GM18511 (cell line): ENCODE measurements around the gene OR1I1.
"Not testable (repeated sequence)": the region's sequence is repeated elsewhere in the genome, so short reads cannot be mapped to it uniquely, and the experiment has no call there.

Experiments used
- ATAC-seq: cut with Tn5 transposase; IDR thresholded peaks from one replicate; pipeline ENCODE4 v1.9.1; 2021; ENCODE audit warnings: mild to moderate bottlenecking, moderate library complexity; ENCODE audit not compliant: unreplicated experiment

Gene OR1I1

GRCh38 chr19:15097980-15098379 is 16.0 kb downstream of the OR1I1 start:
- ATAC-seq: not testable (repeated sequence)

GRCh38 chr19:15098460-15098859 is 16.4 kb downstream of the OR1I1 start:
- ATAC-seq: no peak

- ATAC-seq: no peak
These were observed 17.1 kb downstream of the OR1I1 start for GRCh38 chr19:15099017-15099582.

GRCh38 chr19:15101479-15102082 is 19.6 kb downstream of the OR1I1 start:
- no peak for ATAC-seq

DNA sequence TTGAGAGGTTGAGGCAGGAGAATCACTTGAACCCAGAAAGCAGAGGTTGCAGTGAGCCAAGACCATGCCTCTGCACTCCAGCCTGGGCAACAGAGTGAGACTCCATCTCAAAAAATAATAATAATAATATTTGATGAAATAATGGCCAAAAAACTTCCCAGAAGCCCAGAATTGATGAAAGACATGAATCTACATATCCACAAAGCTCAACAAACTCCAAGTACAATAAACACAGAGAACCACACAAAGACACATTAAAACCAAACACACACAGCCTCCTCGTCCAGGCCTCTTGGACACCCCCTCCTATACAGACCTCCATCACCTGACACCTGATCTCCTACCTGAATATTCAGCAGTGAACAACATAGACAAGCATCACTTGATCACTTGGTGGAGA is 22.0 kb downstream of the OR1I1 start:
- no peak for ATAC-seq

- ATAC-seq: no peak
These were observed 22.4 kb downstream of the OR1I1 start for GRCh38 chr19:15104411-15104810.

GRCh38 chr19:15105044-15105443 is 23.0 kb downstream of the OR1I1 start:
- no peak for ATAC-seq

DNA sequence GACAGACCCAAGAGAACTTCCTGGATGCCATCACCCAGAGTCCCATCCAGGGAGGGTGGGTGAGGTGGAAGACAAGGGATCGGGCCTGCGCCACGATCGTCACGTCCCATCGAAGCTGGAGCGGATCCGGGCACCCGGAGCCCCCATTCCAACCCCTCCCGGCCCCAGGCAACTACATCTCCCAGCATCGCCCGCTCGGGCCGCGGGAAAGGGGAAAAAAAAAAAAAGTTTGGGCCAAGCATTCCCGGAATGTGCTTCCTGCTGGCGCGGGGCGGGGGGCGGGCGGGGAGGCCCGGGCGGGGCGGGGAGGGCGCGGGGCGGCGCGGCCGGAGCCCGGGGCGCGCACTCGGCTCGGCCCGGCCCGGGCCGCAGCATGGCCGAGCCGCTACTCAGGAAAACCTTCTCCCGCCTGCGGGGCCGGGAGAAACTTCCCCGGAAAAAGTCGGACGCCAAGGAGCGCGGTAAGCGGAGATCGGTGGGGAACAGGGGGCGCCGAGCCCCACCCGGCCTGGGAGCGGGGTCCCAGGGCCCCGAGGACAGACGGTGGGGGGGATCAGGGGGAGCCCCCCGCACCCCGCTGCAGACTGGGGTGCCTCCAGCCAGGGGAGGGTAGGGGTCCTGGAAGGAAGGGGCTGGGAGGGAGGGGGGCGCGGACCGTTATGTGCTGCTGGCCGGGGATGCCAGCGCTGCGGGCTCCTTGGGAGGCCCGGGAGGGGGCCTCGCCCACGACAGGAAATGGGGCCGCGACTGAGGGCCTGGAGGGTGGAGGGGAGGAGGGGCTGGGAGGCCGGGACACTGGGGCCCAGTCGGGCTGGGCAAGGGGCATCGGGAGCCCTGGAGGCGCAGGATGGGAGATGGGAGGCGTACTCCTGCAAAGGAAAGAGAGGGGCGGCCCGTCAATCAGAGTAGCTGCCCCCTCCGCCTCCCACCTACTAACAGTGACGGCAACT is 25.3 kb downstream of the OR1I1 start, which contains the start of gene SYDE1:
SYDE1 (plus strand) TSS at position 341 of the 950 bp plus-strand sequence; CDS start at position 374, 33 bp downstream.
- no peak for ATAC-seq

- ATAC-seq: no peak
These were observed 26.3 kb downstream of the OR1I1 start for GRCh38 chr19:15108145-15108844.

DNA sequence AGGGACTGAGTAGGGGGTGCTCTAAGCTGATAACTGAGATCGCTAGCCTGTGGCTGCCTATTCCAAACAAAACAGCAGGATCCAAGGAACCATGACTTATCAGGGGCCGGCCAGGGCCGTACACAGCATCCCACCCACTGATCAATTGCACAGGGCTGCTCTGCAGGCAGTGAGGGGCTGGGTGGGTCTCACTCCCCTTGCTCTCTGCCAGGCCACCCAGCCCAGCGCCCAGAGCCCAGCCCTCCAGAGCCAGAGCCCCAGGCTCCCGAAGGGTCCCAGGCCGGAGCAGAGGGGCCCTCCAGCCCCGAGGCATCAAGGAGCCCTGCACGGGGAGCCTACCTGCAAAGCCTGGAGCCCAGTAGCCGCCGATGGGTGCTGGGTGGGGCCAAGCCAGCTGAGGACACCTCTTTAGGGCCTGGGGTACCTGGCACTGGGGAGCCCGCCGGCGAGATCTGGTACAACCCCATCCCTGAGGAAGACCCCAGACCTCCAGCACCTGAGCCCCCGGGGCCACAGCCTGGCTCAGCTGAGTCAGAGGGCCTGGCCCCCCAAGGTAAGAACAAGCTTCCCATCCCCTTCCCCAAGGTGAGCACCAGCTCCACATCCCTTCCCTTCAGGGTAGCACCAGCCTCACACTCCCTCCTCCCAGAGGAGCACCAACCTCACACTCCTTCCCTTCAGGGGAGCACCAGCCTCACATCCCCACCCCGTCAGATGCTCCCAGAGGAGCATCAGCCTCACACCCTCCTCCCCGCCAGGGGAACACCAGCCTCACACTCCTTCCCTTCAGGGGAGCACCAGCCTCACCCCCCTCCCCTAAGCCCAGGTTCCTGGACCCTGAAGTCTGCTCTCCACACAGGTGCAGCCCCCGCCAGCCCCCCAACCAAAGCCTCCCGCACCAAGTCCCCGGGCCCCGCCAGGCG is 27.1 kb downstream of the OR1I1 start:
- no peak for ATAC-seq

GRCh38 chr19:15109768-15110417 is 27.9 kb downstream of the OR1I1 start:
- no peak for ATAC-seq

DNA sequence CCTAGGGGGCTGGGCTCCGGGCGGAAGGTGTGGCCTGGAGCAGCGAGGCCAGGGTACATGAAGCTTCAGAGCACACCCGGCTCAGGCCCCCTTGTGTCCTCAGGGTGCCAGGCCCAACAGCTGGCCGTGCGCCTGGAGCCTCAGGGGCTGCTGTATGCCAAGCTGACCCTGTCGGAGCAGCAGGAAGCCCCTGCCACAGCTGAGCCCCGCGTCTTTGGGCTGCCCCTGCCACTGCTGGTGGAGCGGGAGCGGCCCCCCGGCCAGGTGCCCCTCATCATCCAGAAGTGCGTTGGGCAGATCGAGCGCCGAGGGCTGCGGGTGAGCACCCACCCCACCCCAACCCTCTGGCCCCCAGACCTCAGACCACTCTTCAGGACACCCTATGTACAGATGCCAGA is 28.4 kb downstream of the OR1I1 start:
- no peak for ATAC-seq

DNA sequence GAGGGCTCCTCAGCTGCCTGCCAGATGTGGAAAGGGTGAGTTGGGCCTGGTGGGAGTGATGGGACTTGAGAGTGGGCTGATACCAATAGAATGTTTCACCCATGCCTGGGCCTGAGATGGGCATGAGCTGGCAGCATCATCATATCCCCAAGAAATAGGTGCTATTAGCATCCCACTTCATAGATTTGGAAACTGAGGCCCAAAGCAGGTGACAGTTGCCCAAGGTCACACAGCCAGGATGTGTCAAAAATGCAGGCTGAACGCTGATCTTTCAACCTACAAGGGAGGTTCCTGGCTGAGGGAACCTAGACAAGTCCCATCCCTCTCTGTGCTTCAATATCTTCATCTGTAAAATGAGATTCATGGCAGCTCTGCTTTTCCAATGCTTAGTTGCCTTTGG is 29.7 kb downstream of the OR1I1 start:
- ATAC-seq: no peak

DNA sequence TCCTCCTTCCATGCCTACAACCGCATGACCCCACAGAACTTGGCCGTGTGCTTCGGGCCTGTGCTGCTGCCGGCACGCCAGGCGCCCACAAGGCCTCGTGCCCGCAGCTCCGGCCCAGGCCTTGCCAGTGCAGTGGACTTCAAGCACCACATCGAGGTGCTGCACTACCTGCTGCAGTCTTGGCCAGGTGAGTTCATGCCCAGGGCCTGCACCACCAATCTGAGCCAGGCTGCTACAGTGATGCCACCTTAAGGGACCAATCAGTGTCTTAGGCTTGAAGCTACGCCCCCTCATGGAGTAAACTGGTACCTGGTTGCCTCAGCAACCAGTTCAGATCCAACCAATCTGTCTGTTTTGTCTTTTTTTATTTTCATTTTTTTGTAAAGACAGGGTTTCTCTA is 30.4 kb downstream of the OR1I1 start:
- ATAC-seq: no peak

DNA sequence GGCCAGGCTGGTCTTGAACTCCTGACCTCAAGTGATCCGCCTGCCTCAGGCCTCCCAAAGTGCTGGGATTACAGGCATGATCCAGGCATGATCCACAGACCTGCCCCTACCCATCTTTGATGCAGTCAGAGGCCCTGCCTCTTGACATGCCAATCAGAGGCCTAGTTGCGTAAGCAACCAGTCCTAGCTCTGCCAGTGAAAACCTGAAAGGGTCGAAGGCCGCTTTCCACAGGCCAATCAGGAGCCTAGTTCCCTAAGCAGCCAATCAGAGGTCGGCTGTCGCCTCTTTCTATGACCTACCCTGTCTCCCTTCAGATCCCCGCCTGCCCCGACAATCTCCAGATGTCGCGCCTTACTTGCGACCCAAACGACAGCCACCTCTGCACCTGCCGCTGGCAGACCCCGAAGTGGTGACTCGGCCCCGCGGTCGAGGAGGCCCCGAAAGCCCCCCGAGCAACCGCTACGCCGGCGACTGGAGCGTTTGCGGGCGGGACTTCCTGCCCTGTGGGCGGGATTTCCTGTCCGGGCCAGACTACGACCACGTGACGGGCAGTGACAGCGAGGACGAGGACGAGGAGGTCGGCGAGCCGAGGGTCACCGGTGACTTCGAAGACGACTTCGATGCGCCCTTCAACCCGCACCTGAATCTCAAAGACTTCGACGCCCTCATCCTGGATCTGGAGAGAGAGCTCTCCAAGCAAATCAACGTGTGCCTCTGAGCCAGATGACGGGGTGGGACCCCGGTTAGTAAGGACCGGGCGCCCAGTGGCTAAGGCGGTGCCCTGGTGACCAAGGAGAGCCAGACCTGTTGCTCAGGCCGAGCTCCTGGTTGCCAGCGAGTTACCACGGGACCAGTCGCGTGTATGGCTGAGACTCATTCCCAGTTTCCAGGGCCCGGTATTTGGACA is 31.5 kb downstream of the OR1I1 start:
- no peak for ATAC-seq

- ATAC-seq: no peak
These were observed 32.1 kb downstream of the OR1I1 start for GRCh38 chr19:15114153-15114540.

DNA sequence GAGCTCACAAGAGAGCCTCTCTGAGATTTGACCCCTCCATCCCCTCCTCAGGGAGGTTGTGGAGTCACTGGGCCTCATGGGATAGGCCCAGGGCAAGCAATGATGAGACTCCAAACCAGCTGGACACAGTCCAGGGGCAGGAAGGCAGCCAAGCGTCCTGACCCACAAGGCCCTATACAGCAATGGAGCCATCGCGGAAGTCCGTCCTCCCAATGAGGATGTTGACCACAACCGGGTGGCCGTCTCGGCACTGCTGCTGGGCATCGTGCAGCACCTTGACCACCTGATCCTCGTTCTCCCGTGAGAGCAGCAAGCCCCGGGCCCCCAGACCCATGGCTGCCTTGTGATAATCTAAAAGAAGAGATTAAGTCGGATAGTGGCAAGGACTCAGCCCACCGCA is 33.1 kb downstream of the OR1I1 start:
- no peak for ATAC-seq

DNA sequence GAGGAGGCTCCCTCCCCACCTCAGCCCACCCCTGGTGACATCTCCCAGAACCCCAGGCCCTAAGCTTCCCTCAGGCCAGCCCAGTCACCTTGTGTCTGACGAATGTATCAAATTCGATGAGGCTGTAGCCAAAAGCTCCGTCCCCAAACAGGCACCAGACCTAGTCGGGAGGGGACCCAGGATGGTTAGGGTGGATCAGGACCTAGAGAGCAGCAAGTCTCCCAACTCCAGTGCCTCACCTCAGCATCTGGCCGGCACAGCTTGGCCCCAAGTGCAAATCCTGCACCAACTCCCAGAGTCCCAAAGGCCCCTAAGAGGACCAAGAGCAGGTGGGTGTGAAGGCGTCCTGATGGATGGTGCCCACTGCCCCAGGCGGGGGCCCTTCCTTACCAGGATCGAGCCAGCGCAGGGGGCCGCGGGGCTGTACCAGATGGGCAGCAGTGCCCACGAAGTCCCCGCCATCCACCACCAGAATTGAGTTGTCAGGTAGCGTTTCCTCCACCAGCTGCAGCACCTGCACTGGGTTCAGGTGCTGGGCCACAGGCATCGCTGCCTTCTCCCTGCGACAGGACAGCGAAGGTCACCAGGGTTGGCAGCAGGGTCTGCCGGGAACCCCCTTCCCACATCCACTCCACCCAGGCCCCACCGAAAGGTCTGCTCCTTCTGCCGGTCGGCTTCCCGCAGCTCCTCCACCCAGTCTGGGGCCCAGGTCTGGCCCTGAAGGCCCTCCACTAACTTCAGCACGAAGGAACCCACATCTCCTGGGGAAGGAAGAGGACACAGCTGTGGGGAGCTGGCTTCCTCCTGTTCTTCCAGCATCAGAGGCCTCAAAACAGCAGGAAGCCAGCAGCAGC is 34.0 kb downstream of the OR1I1 start:
- no peak for ATAC-seq
